ENCODE data around the gene ELL2. TPM values are rescaled to one million over a fixed set of nuclear protein-coding genes. Genes with fewer than 3 reads are reported as not detected.
"Not testable (repeated sequence)": the region's sequence is repeated elsewhere in the genome, so short reads cannot be mapped to it uniquely, and the experiment has no call there.

Gene ELL2
- total RNA-seq, 1 donor from 2014 or later = 76.3 TPM

GRCh38 chr5:95932941-95933340 lies 28.7 kb downstream of the ELL2 start:
- DNase-seq (ENCODE audit: low read depth) = no peak
- Histone ChIP-seq H3K27me3 (ENCODE audit: control insufficient read depth, insufficient read depth, low read length) (no peaks in the 10 kb centered on the region), H3K4me3 (ENCODE audit: low read depth, low read length) (no peak overlapping the region), H3K36me3 (ENCODE audit: control insufficient read depth, insufficient read depth, low read length) (peaks cover 4% of the 10 kb centered on the region)
- no peak for TF ChIP-seq CTCF (IDR thresholded peaks at IDR 0.05; ENCODE audit: insufficient read depth, low read length, severe bottlenecking)
- no peak for FAIRE-seq

GRCh38 chr5:95931079-95931833 lies 30.4 kb downstream of the ELL2 start:
- H3K27me3 ChIP-seq (ENCODE audit: control insufficient read depth, insufficient read depth, low read length) = no peaks in the 10 kb centered on the region
- H3K4me3 ChIP-seq (ENCODE audit: low read depth, low read length) = no peak overlapping the region
- DNase-seq (ENCODE audit: low read depth) (no peak), FAIRE-seq (no peak)
- TF ChIP-seq CTCF (IDR thresholded peaks at IDR 0.05; ENCODE audit: insufficient read depth, low read length, severe bottlenecking) = no peak
- no peaks in the 10 kb centered on the region for H3K36me3 ChIP-seq (ENCODE audit: control insufficient read depth, insufficient read depth, low read length)

GRCh38 chr5:95930141-95930930 lies 31.3 kb downstream of the ELL2 start:
- Histone ChIP-seq H3K4me3 (ENCODE audit: low read depth, low read length) (no peak overlapping the region), H3K27me3 (ENCODE audit: control insufficient read depth, insufficient read depth, low read length) (no peaks in the 10 kb centered on the region), H3K36me3 (ENCODE audit: control insufficient read depth, insufficient read depth, low read length) (no peaks in the 10 kb centered on the region)
- no peak for FAIRE-seq
- no peak for TF ChIP-seq CTCF (IDR thresholded peaks at IDR 0.05; ENCODE audit: insufficient read depth, low read length, severe bottlenecking)
- no peak for DNase-seq (ENCODE audit: low read depth)

- TF ChIP-seq CTCF (IDR thresholded peaks at IDR 0.05; ENCODE audit: insufficient read depth, low read length, severe bottlenecking) = no peak
- peak; percentile 30 for DNase-seq (ENCODE audit: low read depth)
- no peak overlapping the region for H3K4me3 ChIP-seq (ENCODE audit: low read depth, low read length)
- no peaks in the 10 kb centered on the region for H3K36me3 ChIP-seq (ENCODE audit: control insufficient read depth, insufficient read depth, low read length)
- FAIRE-seq = no peak
- H3K27me3 ChIP-seq (ENCODE audit: control insufficient read depth, insufficient read depth, low read length) = no peaks in the 10 kb centered on the region
These were observed 32.9 kb downstream of the ELL2 start for GRCh38 chr5:95928724-95929253.

GRCh38 chr5:95927927-95928723 lies 33.5 kb downstream of the ELL2 start:
- Histone ChIP-seq H3K27me3 (ENCODE audit: control insufficient read depth, insufficient read depth, low read length) (no peaks in the 10 kb centered on the region), H3K4me3 (ENCODE audit: low read depth, low read length) (no peak overlapping the region), H3K36me3 (ENCODE audit: control insufficient read depth, insufficient read depth, low read length) (peaks cover under 1% of the 10 kb centered on the region)
- no peak for TF ChIP-seq CTCF (IDR thresholded peaks at IDR 0.05; ENCODE audit: insufficient read depth, low read length, severe bottlenecking)
- no peak for DNase-seq (ENCODE audit: low read depth)
- FAIRE-seq = no peak

GRCh38 chr5:95927300-95927699 lies 34.4 kb downstream of the ELL2 start:
- FAIRE-seq; H3K27me3 ChIP-seq (ENCODE audit: control insufficient read depth, insufficient read depth, low read length); H3K36me3 ChIP-seq (ENCODE audit: control insufficient read depth, insufficient read depth, low read length); DNase-seq (ENCODE audit: low read depth); H3K4me3 ChIP-seq (ENCODE audit: low read depth, low read length): not testable (repeated sequence)
